ENCODE measurements around the gene RAB39A. TPM values are rescaled to one million over a fixed set of nuclear protein-coding genes. Genes with fewer than 3 reads are reported as not detected.

The RAB39A gene
- total and polyA plus RNA-seq, 9 of the 15 experiments (the other 6 are each of a cell fraction or from before 2014, with no cell fraction given): not detected

DNA sequence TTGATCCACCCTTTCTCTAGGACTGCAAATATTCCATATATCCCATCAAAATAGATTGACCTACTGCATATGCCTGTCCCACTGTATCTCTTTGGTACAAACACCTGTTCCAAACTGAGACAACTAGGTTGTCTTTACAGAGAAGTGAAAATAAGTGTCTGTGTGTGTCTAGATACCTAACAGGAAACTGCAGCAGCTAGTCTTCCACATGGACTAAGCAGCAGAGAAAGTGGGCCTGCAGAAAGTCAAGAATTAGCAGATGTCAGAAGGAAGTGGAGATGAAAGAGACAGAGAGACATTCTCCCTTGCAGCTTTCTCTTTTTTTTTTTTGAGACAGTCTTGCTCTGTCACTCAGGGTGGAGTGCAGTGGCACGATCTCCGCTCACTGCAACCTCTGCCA, 3.9 kb upstream of the RAB39A start (continued):
- TF ChIP-seq, protein P1, sequence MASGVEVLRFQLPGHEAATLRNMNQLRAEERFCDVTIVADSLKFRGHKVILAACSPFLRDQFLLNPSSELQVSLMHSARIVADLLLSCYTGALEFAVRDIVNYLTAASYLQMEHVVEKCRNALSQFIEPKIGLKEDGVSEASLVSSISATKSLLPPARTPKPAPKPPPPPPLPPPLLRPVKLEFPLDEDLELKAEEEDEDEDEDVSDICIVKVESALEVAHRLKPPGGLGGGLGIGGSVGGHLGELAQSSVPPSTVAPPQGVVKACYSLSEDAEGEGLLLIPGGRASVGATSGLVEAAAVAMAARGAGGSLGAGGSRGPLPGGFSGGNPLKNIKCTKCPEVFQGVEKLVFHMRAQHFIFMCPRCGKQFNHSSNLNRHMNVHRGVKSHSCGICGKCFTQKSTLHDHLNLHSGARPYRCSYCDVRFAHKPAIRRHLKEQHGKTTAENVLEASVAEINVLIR (CRISPR knock-in tag; IDR thresholded peaks at IDR 0.05): no peak
- TF ChIP-seq TSC22D4 (tag; IDR thresholded peaks at IDR 0.05) (no peak), ESRRA (IDR thresholded peaks at IDR 0.05; ENCODE audit: borderline replicate concordance, low read depth) (no peak), KHSRP (IDR thresholded peaks at IDR 0.05) (no peak), YBX1 (IDR thresholded peaks at IDR 0.05) (no peak)
- TF ChIP-seq, protein P2, sequence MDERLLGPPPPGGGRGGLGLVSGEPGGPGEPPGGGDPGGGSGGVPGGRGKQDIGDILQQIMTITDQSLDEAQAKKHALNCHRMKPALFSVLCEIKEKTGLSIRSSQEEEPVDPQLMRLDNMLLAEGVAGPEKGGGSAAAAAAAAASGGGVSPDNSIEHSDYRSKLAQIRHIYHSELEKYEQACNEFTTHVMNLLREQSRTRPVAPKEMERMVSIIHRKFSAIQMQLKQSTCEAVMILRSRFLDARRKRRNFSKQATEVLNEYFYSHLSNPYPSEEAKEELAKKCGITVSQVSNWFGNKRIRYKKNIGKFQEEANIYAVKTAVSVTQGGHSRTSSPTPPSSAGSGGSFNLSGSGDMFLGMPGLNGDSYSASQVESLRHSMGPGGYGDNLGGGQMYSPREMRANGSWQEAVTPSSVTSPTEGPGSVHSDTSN (CRISPR knock-in tag; IDR thresholded peaks at IDR 0.05; ENCODE audit: low read depth): no peak
- TF ChIP-seq, protein P2 (tag; conservative IDR thresholded peaks at IDR 0.05; ENCODE audit: low read depth): no peak
- TF ChIP-seq, protein P3, sequence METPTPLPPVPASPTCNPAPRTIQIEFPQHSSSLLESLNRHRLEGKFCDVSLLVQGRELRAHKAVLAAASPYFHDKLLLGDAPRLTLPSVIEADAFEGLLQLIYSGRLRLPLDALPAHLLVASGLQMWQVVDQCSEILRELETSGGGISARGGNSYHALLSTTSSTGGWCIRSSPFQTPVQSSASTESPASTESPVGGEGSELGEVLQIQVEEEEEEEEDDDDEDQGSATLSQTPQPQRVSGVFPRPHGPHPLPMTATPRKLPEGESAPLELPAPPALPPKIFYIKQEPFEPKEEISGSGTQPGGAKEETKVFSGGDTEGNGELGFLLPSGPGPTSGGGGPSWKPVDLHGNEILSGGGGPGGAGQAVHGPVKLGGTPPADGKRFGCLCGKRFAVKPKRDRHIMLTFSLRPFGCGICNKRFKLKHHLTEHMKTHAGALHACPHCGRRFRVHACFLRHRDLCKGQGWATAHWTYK (CRISPR knock-in tag; IDR thresholded peaks at IDR 0.05): no peak
